Stimulated activated naive CD8-positive, alpha-beta T cell treated with anti-CD3 and anti-CD28 coated beads, Interleukin-15, Interleukin-2, amounts not matched to agents 100 ng/mL and 50 ng/mL, for 24 hours (primary cell): Measurements from ENCODE around the gene DIPK1B.

Experiments used
- H3K27ac Mint-ChIP-seq: one replicate; pipeline ENCODE4 v1.8.0; 2021; ENCODE audit warnings: mild to moderate bottlenecking, mixed read lengths
- H3K27me3 Mint-ChIP-seq: one replicate; pipeline ENCODE4 v1.8.0; 2021; ENCODE audit warnings: mixed read lengths
- H3K36me3 Mint-ChIP-seq: one replicate; pipeline ENCODE4 v1.8.0; 2021; ENCODE audit warnings: low read depth, mixed read lengths
- H3K4me1 Mint-ChIP-seq: one replicate; pipeline ENCODE4 v1.8.0; 2021; ENCODE audit warnings: low read depth, mixed read lengths
- H3K4me3 Mint-ChIP-seq: one replicate; pipeline ENCODE4 v1.8.0; 2021; ENCODE audit warnings: mild to moderate bottlenecking, mixed read lengths
- H3K9me3 Mint-ChIP-seq: one replicate; pipeline ENCODE4 v1.8.0; 2021; ENCODE audit warnings: mixed read lengths

The DIPK1B gene

DNA sequence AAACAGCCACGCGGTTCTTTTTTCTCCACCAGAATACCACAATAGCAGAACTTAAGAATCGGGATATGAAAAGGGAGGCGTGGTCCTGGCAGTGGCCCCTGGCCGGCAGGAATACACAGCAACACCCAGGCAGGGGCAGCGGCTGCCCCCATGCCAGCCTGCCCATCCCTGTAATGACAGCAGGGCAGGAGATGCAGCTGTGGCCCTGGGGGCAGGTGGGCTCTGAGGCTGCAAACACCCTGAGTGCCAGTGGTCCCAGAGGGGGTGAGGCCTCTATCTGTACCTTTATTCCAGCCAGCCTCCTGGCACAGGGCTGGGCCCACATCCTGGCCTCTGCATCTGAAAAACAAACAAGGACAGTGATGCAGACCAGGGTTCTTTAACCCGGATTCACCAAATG, 12.4 kb downstream of the DIPK1B start:
- Mint-ChIP-seq H3K4me3 (peak overlapping the region; percentile 98), H3K4me1 (peaks cover 39% of the 10 kb centered on the region), H3K36me3 (peaks cover 43% of the 10 kb centered on the region), H3K9me3 (no peaks in the 10 kb centered on the region), H3K27ac (peak overlapping the region; percentile 81), H3K27me3 (no peaks in the 10 kb centered on the region)

GRCh38 chr9:136725612-136726011, 13.2 kb downstream of the DIPK1B start:
- Mint-ChIP-seq H3K4me1 (peaks cover 40% of the 10 kb centered on the region), H3K27me3 (no peaks in the 10 kb centered on the region), H3K27ac (peak overlapping the region; percentile 83), H3K9me3 (no peaks in the 10 kb centered on the region), H3K36me3 (peaks cover 43% of the 10 kb centered on the region), H3K4me3 (peak overlapping the region; percentile 98)

DNA sequence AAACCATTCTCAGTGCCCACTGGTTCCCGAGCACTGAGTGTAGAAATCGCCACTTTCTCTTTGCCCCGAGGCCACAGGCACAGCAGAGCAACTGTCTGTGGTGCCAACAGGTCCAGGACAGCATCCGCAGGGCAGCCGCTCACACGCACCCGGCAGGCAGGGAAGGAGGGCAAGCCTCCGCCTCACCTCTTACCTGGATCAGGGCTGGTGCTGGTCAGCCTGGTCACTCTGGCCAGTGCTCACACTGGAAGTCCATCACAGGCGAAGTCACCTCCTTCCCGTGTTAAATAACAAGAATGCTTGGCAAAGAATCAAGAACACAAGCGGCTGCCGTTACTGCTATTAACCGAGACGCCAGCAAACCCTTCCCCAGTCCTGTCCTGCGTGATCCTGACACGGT, 13.7 kb downstream of the DIPK1B start:
- no peaks in the 10 kb centered on the region for H3K27me3 Mint-ChIP-seq

GRCh38 chr9:136726631-136727191, 14.3 kb downstream of the DIPK1B start:
- Mint-ChIP-seq H3K4me1 (peaks cover 40% of the 10 kb centered on the region), H3K27ac (peak overlapping the region; percentile 99), H3K27me3 (no peaks in the 10 kb centered on the region), H3K9me3 (no peaks in the 10 kb centered on the region), H3K36me3 (peaks cover 40% of the 10 kb centered on the region), H3K4me3 (peak overlapping the region; percentile 98)

More for the DNA sequence above, 13.7 kb downstream of the DIPK1B start:
- H3K4me3 Mint-ChIP-seq, result peak overlapping the region; percentile 98
- H3K36me3 Mint-ChIP-seq, result peaks cover 42% of the 10 kb centered on the region
- H3K4me1 Mint-ChIP-seq, result peaks cover 38% of the 10 kb centered on the region
- peak overlapping the region; percentile 99 for H3K27ac Mint-ChIP-seq
- no peaks in the 10 kb centered on the region for H3K9me3 Mint-ChIP-seq

- H3K27ac Mint-ChIP-seq, result no peak overlapping the region
- no peaks in the 10 kb centered on the region for H3K9me3 Mint-ChIP-seq
- no peaks in the 10 kb centered on the region for H3K27me3 Mint-ChIP-seq
- peaks cover 40% of the 10 kb centered on the region for H3K36me3 Mint-ChIP-seq
- peaks cover 51% of the 10 kb centered on the region for H3K4me1 Mint-ChIP-seq
- peak overlapping the region; percentile 98 for H3K4me3 Mint-ChIP-seq
Observed at GRCh38 chr9:136728080-136728547, 15.7 kb downstream of the DIPK1B start.

DNA sequence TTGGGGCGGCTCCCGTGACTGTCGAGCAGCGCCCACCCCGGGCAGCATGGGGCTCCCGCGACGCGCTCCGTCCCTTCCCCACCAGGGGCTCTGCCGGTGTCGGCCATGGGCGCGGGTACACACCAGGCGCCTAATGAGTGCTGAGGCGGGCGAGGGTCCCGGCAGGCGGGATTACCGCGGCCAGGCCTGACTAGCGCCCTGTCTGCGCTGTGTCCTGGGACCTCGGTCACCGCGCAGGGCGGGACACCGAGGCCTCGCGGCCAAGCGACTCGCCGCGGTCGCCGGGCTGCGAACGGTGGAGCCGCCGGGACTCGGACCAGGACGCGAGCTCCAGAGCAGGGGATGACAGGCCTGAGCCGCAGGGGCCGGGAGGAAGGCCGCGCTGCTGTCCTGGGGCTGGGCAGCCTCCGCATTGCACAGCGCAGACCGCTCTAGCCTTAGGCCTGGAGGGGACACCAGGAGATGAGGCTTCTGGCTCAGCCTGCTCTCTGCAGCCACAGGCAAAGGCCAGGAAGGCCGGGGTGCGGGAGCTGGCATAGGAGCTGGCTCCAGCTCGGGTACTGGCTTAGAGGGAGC, 16.3 kb downstream of the DIPK1B start:
- no peak overlapping the region for H3K27ac Mint-ChIP-seq
- peaks cover 50% of the 10 kb centered on the region for H3K4me1 Mint-ChIP-seq
- H3K36me3 Mint-ChIP-seq, result peaks cover 37% of the 10 kb centered on the region
- H3K9me3 Mint-ChIP-seq, result no peaks in the 10 kb centered on the region
- peak overlapping the region; percentile 70 for H3K4me3 Mint-ChIP-seq
- no peaks in the 10 kb centered on the region for H3K27me3 Mint-ChIP-seq

GRCh38 chr9:136729144-136729543, 16.8 kb downstream of the DIPK1B start:
- no peak overlapping the region for H3K27ac Mint-ChIP-seq
- peaks cover 32% of the 10 kb centered on the region for H3K36me3 Mint-ChIP-seq
- peak overlapping the region; percentile 70 for H3K4me3 Mint-ChIP-seq
- no peaks in the 10 kb centered on the region for H3K27me3 Mint-ChIP-seq
- no peaks in the 10 kb centered on the region for H3K9me3 Mint-ChIP-seq
- peaks cover 47% of the 10 kb centered on the region for H3K4me1 Mint-ChIP-seq

- Mint-ChIP-seq H3K27ac (no peak overlapping the region), H3K9me3 (no peaks in the 10 kb centered on the region), H3K36me3 (peaks cover 25% of the 10 kb centered on the region), H3K4me3 (peak overlapping the region; percentile 70), H3K27me3 (no peaks in the 10 kb centered on the region), H3K4me1 (peaks cover 41% of the 10 kb centered on the region)
Observed at GRCh38 chr9:136729926-136730325, 17.6 kb downstream of the DIPK1B start.

- Mint-ChIP-seq H3K4me1 (peaks cover 25% of the 10 kb centered on the region), H3K27ac (no peak overlapping the region), H3K36me3 (peaks cover under 1% of the 10 kb centered on the region), H3K27me3 (no peaks in the 10 kb centered on the region), H3K4me3 (no peak overlapping the region), H3K9me3 (no peaks in the 10 kb centered on the region)
Observed at GRCh38 chr9:136732444-136733178, 20.2 kb downstream of the DIPK1B start.

- H3K27ac Mint-ChIP-seq, result no peak overlapping the region
- no peaks in the 10 kb centered on the region for H3K9me3 Mint-ChIP-seq
- H3K4me1 Mint-ChIP-seq, result peaks cover 29% of the 10 kb centered on the region
- H3K4me3 Mint-ChIP-seq, result no peak overlapping the region
- no peaks in the 10 kb centered on the region for H3K36me3 Mint-ChIP-seq
- no peaks in the 10 kb centered on the region for H3K27me3 Mint-ChIP-seq
Observed at GRCh38 chr9:136733611-136734010, 21.2 kb downstream of the DIPK1B start.

- Mint-ChIP-seq H3K4me3 (no peak overlapping the region), H3K36me3 (no peaks in the 10 kb centered on the region), H3K27me3 (no peaks in the 10 kb centered on the region), H3K9me3 (no peaks in the 10 kb centered on the region), H3K27ac (no peak overlapping the region), H3K4me1 (peaks cover 27% of the 10 kb centered on the region)
Observed at GRCh38 chr9:136734837-136735496, 22.6 kb downstream of the DIPK1B start.

DNA sequence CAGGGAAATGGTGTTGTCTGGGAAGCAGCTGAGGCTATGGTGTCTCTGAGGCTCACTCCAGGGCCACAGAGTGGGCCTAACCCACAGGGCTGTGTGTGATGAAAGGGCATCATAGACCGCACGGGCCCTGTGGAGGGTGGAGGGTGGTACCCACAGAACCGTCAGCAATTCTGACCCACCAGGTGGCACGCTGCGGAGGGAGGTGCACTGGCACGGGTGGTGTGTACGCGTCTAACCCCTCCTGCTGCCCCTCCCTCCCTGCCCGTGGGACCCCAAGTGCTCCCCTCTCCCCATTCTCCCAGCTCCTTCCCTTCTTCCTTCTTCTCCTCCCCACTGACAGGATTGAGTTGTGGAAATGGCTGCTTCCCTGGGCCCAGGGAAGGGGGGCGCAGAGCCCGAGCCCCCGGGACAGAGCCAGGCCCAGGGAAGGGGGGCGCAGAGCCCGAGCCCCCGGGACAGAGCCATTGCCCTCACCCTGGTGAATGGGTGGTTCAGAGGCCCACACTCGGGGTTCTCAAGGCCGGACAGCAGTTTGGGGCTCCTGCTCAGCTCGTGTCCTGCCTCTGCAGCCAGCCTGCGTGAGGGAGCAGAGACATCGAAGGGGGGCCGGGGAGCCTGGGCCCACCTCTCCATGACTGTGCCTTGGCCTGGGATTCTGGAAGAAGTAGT, 23.6 kb downstream of the DIPK1B start:
- Mint-ChIP-seq H3K4me1 (peaks cover 33% of the 10 kb centered on the region), H3K9me3 (no peaks in the 10 kb centered on the region), H3K27ac (no peak overlapping the region), H3K27me3 (no peaks in the 10 kb centered on the region), H3K4me3 (no peak overlapping the region), H3K36me3 (no peaks in the 10 kb centered on the region)

DNA sequence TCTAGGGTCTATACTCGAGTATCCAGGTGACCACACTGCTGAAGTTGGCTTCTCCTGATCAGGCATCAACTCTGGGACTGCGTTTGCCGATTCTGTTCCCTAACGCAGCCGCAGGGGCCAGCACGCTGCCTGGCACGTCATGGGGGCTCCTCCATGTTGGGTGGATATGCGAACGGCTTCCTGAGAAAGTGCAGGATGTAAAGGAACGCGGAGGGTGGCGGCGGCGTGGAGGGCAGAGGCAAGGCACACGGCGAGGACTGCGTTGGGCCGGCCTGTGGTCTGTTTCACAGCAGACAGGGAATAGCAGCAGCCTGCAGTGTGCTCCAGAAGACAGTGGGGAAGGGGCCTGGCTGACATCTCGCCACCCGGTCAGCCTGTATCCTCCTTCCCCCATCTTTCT, 26.6 kb downstream of the DIPK1B start:
- H3K27ac Mint-ChIP-seq, result no peak overlapping the region
- no peaks in the 10 kb centered on the region for H3K27me3 Mint-ChIP-seq
- H3K9me3 Mint-ChIP-seq, result no peaks in the 10 kb centered on the region
- H3K36me3 Mint-ChIP-seq, result no peaks in the 10 kb centered on the region
- no peak overlapping the region for H3K4me3 Mint-ChIP-seq
- H3K4me1 Mint-ChIP-seq, result peaks cover 29% of the 10 kb centered on the region

DNA sequence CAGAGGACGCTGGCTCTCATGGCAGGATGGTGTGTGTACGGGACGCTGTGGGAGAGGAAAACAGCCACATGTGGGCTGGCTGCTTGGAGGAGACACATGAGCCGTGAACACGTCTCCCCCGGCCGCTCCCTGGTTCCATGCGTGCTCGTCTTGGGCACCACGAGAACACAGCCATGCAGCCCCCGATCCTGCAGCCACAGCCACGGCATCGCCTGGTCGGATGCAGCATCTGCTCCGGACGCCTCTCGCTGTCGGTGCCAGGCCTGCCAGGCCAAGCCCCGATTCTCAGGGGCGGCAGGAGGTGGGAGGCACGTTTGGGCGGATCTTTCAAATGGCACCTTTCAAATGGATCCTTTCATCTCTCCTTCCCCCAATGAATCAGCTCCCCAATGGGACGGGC, 27.1 kb downstream of the DIPK1B start:
- Mint-ChIP-seq H3K4me1 (peaks cover 29% of the 10 kb centered on the region), H3K36me3 (no peaks in the 10 kb centered on the region), H3K27me3 (no peaks in the 10 kb centered on the region), H3K9me3 (no peaks in the 10 kb centered on the region), H3K4me3 (no peak overlapping the region), H3K27ac (no peak overlapping the region)
